H9 (cell line): ENCODE data around the gene OTULINL. TPM values are rescaled to one million over a fixed set of nuclear protein-coding genes. Genes with fewer than 3 reads are reported as not detected.

Source experiments
- DNase-seq: peaks from one replicate; pipeline ENCODE4 v3.0.0-alpha.2; 2017
- H2AFZ ChIP-seq: one replicate; pipeline ENCODE4 v1.6.1; 2013; ENCODE audit warnings: mild to moderate bottlenecking, low read length, control low read depth, moderate library complexity
- H2AK5ac ChIP-seq: 2 replicates; pipeline ENCODE4 v1.6.1; 2013; ENCODE audit warnings: low read length, control low read depth, mixed read lengths; ENCODE audit not compliant: insufficient read length
- H2BK120ac ChIP-seq: one replicate; pipeline ENCODE4 v1.6.1; 2013; ENCODE audit warnings: low read depth, mild to moderate bottlenecking, low read length, control low read depth, inconsistent platforms; ENCODE audit not compliant: poor library complexity, severe bottlenecking
- H2BK12ac ChIP-seq: 2 replicates; pipeline ENCODE4 v1.6.1; 2013; ENCODE audit warnings: low read length, control low read depth, mixed read lengths, low read depth; ENCODE audit not compliant: insufficient read length
- H2BK15ac ChIP-seq: 2 replicates; pipeline ENCODE4 v1.6.1; 2013; ENCODE audit warnings: low read depth, low read length, control low read depth
- H2BK20ac ChIP-seq: one replicate; pipeline ENCODE4 v1.6.1; 2013; ENCODE audit warnings: low read depth, mild to moderate bottlenecking, low read length, control low read depth, inconsistent platforms; ENCODE audit not compliant: poor library complexity, severe bottlenecking
- H2BK5ac ChIP-seq: 2 replicates; pipeline ENCODE4 v1.6.1; 2013; ENCODE audit warnings: low read length, control low read depth, mixed read lengths; ENCODE audit not compliant: insufficient read length
- H3K14ac ChIP-seq: 2 replicates; pipeline ENCODE4 v1.6.1; 2013; ENCODE audit warnings: low read length, control low read depth; ENCODE audit not compliant: insufficient read depth
- H3K18ac ChIP-seq: 2 replicates; pipeline ENCODE4 v1.6.1; 2013; ENCODE audit warnings: low read depth, mild to moderate bottlenecking, mixed read lengths, low read length, control low read depth; ENCODE audit not compliant: insufficient read length
- H3K23ac ChIP-seq: 2 replicates; pipeline ENCODE4 v1.6.1; 2013; ENCODE audit warnings: low read length, control low read depth, mixed read lengths, low read depth; ENCODE audit not compliant: insufficient read length
- H3K23me2 ChIP-seq: 2 replicates; pipeline ENCODE4 v1.6.1; 2013; ENCODE audit warnings: low read depth, mild to moderate bottlenecking, mixed read lengths, low read length, control low read depth; ENCODE audit not compliant: insufficient read length, poor library complexity, severe bottlenecking
- H3K27ac ChIP-seq: 2 replicates; pipeline ENCODE4 v1.5.1; 2013; ENCODE audit warnings: low read length, control low read depth, mixed read lengths, low read depth; ENCODE audit not compliant: insufficient read length
- H3K27me3 ChIP-seq: 2 replicates; pipeline ENCODE4 v1.6.1; 2013; ENCODE audit warnings: low read length, control low read depth, inconsistent platforms; ENCODE audit not compliant: insufficient read depth
- H3K4ac ChIP-seq: 2 replicates; pipeline ENCODE4 v1.6.1; 2013; ENCODE audit warnings: low read depth, mild to moderate bottlenecking, control low read depth, inconsistent platforms, low read length, moderate library complexity
- H3K4me1 ChIP-seq: 2 replicates; pipeline ENCODE4 v1.6.1; 2013; ENCODE audit warnings: low read length, control low read depth, inconsistent platforms; ENCODE audit not compliant: insufficient read depth
- H3K4me2 ChIP-seq: 2 replicates; pipeline ENCODE4 v1.6.1; 2013; ENCODE audit warnings: low read length, control low read depth, mixed read lengths; ENCODE audit not compliant: insufficient read length, insufficient read depth
- H3K56ac ChIP-seq: 2 replicates; pipeline ENCODE4 v1.6.1; 2013; ENCODE audit warnings: low read depth, mild to moderate bottlenecking, mixed read lengths, low read length, control low read depth; ENCODE audit not compliant: insufficient read length
- H3K79me1 ChIP-seq: 2 replicates; pipeline ENCODE4 v1.6.1; 2013; ENCODE audit warnings: low read depth, mild to moderate bottlenecking, moderate library complexity, low read length, control low read depth, inconsistent platforms; ENCODE audit not compliant: insufficient read depth, poor library complexity, severe bottlenecking
- H3K79me2 ChIP-seq: 2 replicates; pipeline ENCODE4 v1.6.1; 2013; ENCODE audit warnings: low read length, control low read depth, inconsistent platforms; ENCODE audit not compliant: insufficient read depth
- H3K9ac ChIP-seq: 2 replicates; pipeline ENCODE4 v1.6.1; 2013; ENCODE audit warnings: low read length, control low read depth, mixed read lengths; ENCODE audit not compliant: insufficient read length; ENCODE audit errors: extremely low read depth
- H3K9me3 ChIP-seq: one replicate; pipeline ENCODE4 v1.6.1; 2013; ENCODE audit warnings: low read depth, low read length, inconsistent platforms; ENCODE audit not compliant: control insufficient read depth
- H3T11ph ChIP-seq: one replicate; pipeline ENCODE4 v1.6.1; 2013; ENCODE audit warnings: mild to moderate bottlenecking, low read length, control low read depth, inconsistent platforms
- H4K20me1 ChIP-seq: one replicate; pipeline ENCODE4 v1.6.1; 2013; ENCODE audit not compliant: control insufficient read depth, insufficient read length, insufficient read depth
- H4K5ac ChIP-seq: 2 replicates; pipeline ENCODE4 v1.6.1; 2013; ENCODE audit warnings: low read depth, mild to moderate bottlenecking, mixed read lengths, low read length, control low read depth; ENCODE audit not compliant: insufficient read length
- H4K8ac ChIP-seq: replicated peaks from 2 replicates; pipeline ENCODE4 v1.6.1; 2013; ENCODE audit warnings: low read length, control low read depth, mixed read lengths, low read depth; ENCODE audit not compliant: insufficient read length
- H4K91ac ChIP-seq: 2 replicates; pipeline ENCODE4 v1.6.1; 2013; ENCODE audit warnings: low read depth, mild to moderate bottlenecking, moderate library complexity, mixed read lengths, low read length, control low read depth; ENCODE audit not compliant: insufficient read length
- H3K27ac Mint-ChIP-seq, 3 experiments: 2 replicates in 2 of 3; 3 replicates in 1 of 3; pipeline ENCODE4 v1.8.0; 2020 to 2021; ENCODE audit warnings: mixed read lengths in 3 of 3, mild to moderate bottlenecking in 1 of 3, moderate library complexity in 1 of 3
- H3K27me3 Mint-ChIP-seq: 2 replicates; pipeline ENCODE4 v1.8.0; 2021; ENCODE audit warnings: low read depth, mild to moderate bottlenecking, moderate library complexity, mixed read lengths
- H3K36me3 Mint-ChIP-seq, 3 experiments: 2 replicates in 2 of 3; 3 replicates in 1 of 3; pipeline ENCODE4 v1.8.0; 2020 to 2021; ENCODE audit warnings: low read depth in 3 of 3, mixed read lengths in 3 of 3; ENCODE audit not compliant: insufficient read depth in 1 of 3
- H3K4me1 Mint-ChIP-seq, 2 experiments: 2 replicates each; pipeline ENCODE4 v1.8.0; 2020; ENCODE audit warnings: mixed read lengths in 2 of 2
- H3K4me3 Mint-ChIP-seq, 2 experiments: 2 replicates in 1 of 2; 3 replicates in 1 of 2; pipeline ENCODE4 v1.8.0; 2020 to 2021; ENCODE audit warnings: mild to moderate bottlenecking in 2 of 2, mixed read lengths in 2 of 2, moderate library complexity in 1 of 2
- H3K9me3 Mint-ChIP-seq, 2 experiments: 2 replicates in 1 of 2; 3 replicates in 1 of 2; pipeline ENCODE4 v1.8.0; 2020; ENCODE audit warnings: mild to moderate bottlenecking in 2 of 2, mixed read lengths in 2 of 2, moderate library complexity in 1 of 2
- WGBS: extraction: QIAGEN DNeasy Blood & Tissue Kit; methylation state at CpG from one replicate; pipeline ENCODE4 v1.1.7; 2013; ENCODE audit warnings: missing lambda C conversion rate, low lambda C conversion rate, mixed read lengths; ENCODE audit not compliant: insufficient read length; ENCODE audit errors: extremely low coverage; 5-methylcytosine and 5-hydroxymethylcytosine counted together
- total RNA-seq: library from RNA; stranded (reverse); gene quantifications from 2 replicates; pipeline ENCODE4 v1.2.1, GENCODE V29; 2021
- TF ChIP-seq, protein P1 (sequence below): fragments of 200-600 bp; sonication (generic); conservative IDR thresholded peaks from 3 replicates; pipeline ENCODE4 v1.8.0; 2021; ENCODE audit warnings: antibody characterized with exemption, mild to moderate bottlenecking

The OTULINL gene
- total RNA-seq, 1 experiment from 2014 or later, result 7.5 TPM

DNA sequence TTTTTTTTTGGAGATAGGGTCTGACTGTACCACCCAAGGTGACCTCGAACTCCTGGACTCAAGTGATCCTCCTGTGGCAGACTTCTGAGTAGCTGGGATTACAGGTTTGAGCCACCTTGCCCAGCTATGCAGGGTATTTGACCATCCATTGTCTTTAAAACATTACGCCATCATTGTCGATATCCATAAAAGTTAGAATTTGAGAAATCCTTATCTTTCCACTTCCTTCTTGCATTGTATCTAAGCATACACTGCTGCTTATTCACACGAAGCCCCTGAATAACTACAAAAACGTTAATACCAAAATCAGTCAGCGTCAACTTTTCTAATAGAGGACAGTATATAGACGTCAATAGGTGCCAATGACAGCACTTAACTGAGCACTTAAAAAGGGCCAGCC, 5.4 kb upstream of the OTULINL start:
- peaks cover 2% of the 10 kb centered on the region for H3K23me2 ChIP-seq
- H3K4me1 ChIP-seq, result no peaks in the 10 kb centered on the region
- no peak overlapping the region for H3K23ac ChIP-seq
- no peaks in the 10 kb centered on the region for H3K9me3 ChIP-seq
- no peak overlapping the region for H2AK5ac ChIP-seq
- H3K56ac ChIP-seq, result no peak overlapping the region
- TF ChIP-seq, protein P1, sequence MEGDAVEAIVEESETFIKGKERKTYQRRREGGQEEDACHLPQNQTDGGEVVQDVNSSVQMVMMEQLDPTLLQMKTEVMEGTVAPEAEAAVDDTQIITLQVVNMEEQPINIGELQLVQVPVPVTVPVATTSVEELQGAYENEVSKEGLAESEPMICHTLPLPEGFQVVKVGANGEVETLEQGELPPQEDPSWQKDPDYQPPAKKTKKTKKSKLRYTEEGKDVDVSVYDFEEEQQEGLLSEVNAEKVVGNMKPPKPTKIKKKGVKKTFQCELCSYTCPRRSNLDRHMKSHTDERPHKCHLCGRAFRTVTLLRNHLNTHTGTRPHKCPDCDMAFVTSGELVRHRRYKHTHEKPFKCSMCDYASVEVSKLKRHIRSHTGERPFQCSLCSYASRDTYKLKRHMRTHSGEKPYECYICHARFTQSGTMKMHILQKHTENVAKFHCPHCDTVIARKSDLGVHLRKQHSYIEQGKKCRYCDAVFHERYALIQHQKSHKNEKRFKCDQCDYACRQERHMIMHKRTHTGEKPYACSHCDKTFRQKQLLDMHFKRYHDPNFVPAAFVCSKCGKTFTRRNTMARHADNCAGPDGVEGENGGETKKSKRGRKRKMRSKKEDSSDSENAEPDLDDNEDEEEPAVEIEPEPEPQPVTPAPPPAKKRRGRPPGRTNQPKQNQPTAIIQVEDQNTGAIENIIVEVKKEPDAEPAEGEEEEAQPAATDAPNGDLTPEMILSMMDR, result no peak
- no peak overlapping the region for H4K91ac ChIP-seq
- H3K9me3 Mint-ChIP-seq, result peaks cover 3 to 5% of the 10 kb centered on the region in 2 experiments; a peak in 2 of 5 replicates
- H3K9ac ChIP-seq, result no peak overlapping the region
- H3K27ac ChIP-seq, result no peak overlapping the region
- H3K4me3 Mint-ChIP-seq, result no peak overlapping the region
- no peaks in the 10 kb centered on the region; a peak in 1 of 7 replicates for H3K36me3 Mint-ChIP-seq
- H2BK120ac ChIP-seq, result no peak overlapping the region
- H3K27me3 ChIP-seq, result peaks cover 2% of the 10 kb centered on the region; the same call in 1 of the 2 replicates
- H3K4me1 Mint-ChIP-seq, result peaks cover 6 to 7% of the 10 kb centered on the region in 2 experiments; a peak in 3 of 4 replicates
- peaks cover 38% of the 10 kb centered on the region for H3K27me3 Mint-ChIP-seq
- no peak overlapping the region for H4K8ac ChIP-seq
- no peak overlapping the region for H3K4ac ChIP-seq
- H3K18ac ChIP-seq, result no peak overlapping the region
- no peak overlapping the region for H2BK12ac ChIP-seq
- H4K20me1 ChIP-seq, result no peaks in the 10 kb centered on the region
- H2BK20ac ChIP-seq, result no peak overlapping the region
- H3K79me2 ChIP-seq, result no peaks in the 10 kb centered on the region
- no peaks in the 10 kb centered on the region for H3K79me1 ChIP-seq
- H4K5ac ChIP-seq, result no peak overlapping the region
- WGBS, result no CpG with 5 or more reads among the region's 7 CpGs
- H3K4me2 ChIP-seq, result no peak overlapping the region
- DNase-seq, result no peak
- H3T11ph ChIP-seq, result no peak overlapping the region
- no peak overlapping the region for H3K14ac ChIP-seq
- no peak overlapping the region for H2AFZ ChIP-seq
- H2BK15ac ChIP-seq, result no peak overlapping the region
- no peak overlapping the region for H2BK5ac ChIP-seq
- no peak overlapping the region for H3K27ac Mint-ChIP-seq
